ENCODE results near the gene WDR45B.
"Not testable (repeated sequence)": the region's sequence is repeated elsewhere in the genome, so short reads cannot be mapped to it uniquely, and the experiment has no call there.

The WDR45B gene

GRCh38 chr17:82598256-82599119 lies 49.8 kb downstream of the WDR45B start:
- no peak for DNase-seq

DNA sequence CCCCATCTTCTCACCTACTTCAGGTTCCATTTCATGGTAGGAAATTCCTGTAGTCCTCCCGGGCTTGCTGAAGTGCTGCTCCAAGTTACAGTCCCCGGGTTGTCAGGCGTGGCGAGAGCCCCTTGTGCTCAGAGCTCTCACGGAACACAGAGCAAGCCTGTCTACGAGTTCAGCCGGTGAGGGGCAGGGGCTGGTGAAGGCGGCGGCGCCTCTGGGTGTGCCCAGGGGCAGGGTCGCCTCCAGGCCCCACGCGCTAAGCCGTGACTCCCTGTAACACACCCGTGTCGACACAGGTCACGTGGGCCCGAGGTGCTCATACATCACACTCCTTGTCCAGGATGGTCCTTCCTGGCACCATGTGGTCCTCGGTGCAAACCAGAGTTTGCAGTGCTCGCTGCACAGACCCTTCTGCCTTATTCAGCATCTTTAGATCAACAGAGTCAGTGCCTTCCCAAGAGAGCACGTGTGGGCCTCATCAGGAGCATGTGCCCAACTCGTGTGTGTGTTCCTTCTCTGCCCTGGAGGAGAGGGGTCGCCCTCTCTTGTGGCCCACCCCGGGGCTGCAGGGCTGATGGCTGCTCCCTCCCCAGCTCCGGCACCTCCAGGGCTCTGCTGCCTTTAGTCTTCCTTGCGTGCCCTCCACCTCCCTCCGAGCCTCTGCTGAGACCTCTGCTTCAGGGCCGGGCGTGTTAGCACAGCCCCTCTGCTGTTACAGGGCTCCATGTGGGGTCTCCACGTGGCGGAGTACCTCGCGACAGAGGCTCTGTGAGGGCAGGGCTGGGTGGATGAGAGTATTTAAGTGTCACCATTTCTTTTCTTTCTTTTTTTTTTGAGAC lies 51.2 kb downstream of the WDR45B start:
- DNase-seq, result no peak

GRCh38 chr17:82596296-82596695 lies 51.9 kb downstream of the WDR45B start:
- DNase-seq, result no peak

DNA sequence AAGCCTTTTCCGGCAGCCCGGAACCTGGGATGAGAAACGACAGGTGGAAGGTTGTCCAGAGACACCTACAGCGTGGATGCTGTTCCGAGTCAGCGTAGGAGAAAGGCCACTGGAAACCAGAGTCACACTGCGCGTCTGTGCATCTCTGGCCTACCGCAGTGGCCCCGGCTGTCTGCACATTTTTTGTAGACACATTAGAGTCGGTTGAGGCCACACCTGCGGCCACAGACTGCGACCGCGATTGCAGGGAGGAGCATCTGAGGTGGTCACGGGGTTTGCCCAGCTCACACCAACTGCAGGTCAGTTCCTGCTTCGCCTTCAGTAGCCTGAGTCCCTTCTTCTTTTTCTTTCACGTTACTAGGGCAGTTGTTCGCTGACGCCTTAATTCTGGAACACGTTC lies 52.4 kb downstream of the WDR45B start:
- DNase-seq, result no peak

DNA sequence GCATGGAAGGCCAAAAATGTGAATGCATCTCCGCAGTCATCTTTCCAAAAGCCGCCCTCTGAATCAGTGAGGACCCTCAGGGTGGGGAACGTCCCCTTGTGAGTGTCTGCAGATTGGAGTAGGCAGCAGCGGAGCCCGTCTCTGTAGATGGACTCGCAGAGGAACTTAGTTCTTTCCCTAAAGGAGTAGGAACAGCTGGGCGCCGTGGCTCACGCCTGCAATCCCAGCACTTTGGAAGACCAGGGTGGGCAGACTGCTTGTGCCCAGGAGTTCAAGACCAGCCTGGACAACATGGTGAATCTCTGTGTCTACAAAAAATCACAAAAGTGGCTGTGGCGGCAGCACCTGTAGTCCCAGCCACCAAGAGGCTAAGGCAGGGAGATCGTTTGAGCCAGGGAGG lies 53.7 kb downstream of the WDR45B start:
- DNase-seq, result no peak

DNA sequence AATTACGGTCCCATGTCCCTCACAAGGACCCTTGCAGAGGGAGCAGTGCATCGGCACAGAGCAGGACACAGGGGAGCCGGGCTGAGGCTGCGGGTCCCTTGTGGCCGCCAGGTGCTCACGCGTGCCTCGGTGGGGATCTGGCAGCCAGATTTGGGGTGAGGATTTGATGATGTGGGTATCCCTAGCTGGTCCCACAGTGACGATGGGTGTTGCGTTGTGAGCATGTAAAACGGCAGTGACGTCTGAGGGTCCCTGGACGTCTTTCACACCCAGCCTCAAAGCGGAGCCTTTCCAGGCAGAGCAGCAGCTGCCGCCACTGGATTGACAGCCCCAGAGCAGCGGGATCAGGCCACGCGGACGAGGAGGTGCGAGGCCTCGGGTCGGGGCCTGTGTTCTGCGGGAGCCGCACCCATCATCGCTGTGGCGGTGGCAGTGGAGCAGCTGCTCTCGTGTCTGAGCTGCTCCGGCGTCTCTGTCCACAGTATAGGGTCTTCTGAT lies 54.6 kb downstream of the WDR45B start:
- DNase-seq, result no peak

- DNase-seq, result peak; percentile 49
Measured at GRCh38 chr17:82592767-82593589, 55.3 kb downstream of the WDR45B start.

GRCh38 chr17:82592289-82592766 lies 55.9 kb downstream of the WDR45B start:
- DNase-seq, result no peak

GRCh38 chr17:82590881-82591539 lies 57.2 kb downstream of the WDR45B start:
- DNase-seq, result no peak

DNA sequence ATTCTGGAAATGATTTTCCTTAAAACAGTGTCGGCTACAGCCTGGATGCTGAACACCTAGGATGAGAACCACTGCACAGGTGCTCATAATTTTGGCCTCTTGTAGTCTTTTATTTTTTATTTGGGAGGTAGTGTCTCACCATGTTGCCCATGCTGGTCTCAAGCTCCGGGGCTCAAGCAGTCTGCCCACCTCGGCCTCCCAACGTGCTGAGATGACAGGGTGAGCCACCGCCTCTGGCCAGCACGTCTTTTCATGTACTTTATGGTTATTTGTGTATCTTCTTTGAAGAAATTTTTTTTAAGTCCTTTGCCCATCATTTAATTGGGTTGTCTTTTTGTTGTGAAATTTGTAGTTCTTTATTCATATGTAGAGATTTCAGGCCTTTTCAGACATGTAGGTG lies 58.0 kb downstream of the WDR45B start:
- DNase-seq, result no peak

GRCh38 chr17:82589851-82590180 lies 58.4 kb downstream of the WDR45B start:
- no peak for DNase-seq

DNA sequence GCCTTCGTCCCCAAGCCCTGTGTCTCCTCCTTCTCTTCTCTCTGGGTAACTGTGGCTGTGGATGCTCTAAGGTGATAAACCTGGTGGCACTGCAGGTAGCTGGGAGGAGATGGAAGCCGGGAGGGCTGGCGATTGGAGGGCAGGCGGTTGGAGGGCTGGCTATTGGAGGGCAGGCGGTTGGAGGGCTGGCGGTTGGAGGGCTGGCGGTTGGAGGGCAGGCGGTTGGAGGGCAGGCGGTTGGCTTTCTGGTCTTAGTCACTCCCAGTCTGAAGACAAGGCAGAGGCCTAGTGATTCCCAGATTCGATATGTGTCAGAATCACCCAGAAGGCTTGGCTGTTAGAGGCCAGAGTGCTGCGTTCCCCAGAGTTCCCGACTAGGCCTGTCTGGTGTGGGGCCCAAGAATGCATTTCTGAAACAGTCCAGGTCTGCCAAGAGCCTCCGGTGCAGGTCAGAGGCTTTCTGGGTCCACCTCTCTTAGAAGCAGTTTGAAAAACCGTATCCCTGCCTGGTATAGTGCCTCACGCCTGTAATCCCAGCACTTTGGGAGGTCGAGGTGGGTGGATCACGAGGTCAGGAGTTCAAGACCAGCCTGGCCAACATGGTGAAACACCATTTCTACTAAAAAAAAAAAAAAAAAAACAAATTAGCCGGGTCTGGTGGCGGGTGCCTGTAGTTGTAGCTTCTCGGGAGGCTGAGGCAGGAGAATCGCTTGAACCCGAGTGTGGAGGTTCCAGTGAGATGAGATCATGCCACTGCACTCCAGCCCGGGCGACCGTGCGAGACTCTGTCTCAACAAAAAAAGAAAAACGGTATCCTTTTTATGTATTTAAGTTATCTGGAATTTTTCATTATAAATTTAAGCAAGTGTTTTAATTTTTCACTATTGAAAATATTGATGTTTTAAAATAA lies 59.7 kb downstream of the WDR45B start:
- DNase-seq, result no peak

DNA sequence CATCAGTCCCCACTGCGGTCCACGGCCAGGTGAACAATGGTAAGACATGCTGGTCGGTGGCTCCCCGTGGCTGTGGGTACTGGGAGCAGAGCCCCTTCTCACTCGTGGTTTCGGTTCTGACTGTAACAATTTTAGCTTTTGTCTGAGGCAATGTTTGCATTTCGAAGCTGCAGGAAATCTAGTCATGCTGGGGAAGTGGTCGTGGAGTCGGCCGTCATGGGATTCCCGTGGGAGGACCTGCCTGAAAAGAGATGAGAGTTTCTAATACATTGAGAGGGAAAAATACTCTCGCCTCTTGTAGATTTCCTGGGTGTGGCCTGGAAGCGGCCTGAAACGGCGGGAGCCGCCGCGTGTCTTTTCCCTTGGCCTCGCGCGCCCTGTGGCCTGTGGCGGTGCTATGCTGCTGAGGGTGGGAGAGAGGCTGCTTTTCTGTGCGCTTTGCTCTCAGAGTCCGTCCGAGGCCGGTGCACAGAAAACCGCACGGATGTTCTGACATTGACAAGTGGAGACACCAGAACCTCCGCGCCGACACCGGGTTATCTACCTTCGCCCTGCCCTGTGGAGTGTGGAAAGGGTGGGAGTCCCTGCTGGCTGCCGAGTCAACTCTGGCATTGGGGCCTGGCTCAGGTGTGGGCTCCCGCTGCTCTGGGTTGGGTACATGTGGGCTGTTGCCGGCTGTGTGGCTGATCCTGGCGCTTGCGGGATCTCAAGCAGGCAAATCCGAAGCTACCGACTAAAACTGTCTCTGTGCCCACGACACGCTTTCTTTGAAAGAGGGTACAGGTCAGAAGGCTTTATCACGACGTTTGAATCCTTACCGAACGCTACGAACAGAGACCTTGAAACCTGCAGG lies 60.8 kb downstream of the WDR45B start:
- no peak for DNase-seq

GRCh38 chr17:82586576-82587233 lies 61.5 kb downstream of the WDR45B start:
- DNase-seq, result no peak

GRCh38 chr17:82585935-82586575 lies 62.2 kb downstream of the WDR45B start:
- DNase-seq, result peak; percentile 35

- DNase-seq, result peak; percentile 13
Measured at GRCh38 chr17:82583720-82584234, 64.5 kb downstream of the WDR45B start.

DNA sequence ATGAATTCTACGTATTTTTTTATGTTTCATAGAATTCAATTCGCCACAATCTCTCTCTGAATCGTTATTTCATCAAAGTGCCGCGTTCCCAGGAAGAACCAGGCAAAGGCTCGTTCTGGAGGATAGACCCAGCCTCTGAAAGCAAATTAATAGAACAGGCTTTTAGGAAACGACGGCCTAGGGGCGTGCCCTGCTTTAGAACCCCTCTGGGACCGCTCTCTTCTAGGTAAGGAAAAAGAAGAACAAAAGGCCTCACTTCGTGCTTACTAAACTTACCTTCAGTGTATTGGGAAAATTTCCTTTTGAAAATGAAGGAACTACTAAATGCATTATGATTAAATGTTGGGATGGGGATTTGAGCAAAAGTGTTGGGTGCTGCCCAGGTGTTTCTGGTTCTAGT lies 65.5 kb downstream of the WDR45B start:
- no peak for DNase-seq

DNA sequence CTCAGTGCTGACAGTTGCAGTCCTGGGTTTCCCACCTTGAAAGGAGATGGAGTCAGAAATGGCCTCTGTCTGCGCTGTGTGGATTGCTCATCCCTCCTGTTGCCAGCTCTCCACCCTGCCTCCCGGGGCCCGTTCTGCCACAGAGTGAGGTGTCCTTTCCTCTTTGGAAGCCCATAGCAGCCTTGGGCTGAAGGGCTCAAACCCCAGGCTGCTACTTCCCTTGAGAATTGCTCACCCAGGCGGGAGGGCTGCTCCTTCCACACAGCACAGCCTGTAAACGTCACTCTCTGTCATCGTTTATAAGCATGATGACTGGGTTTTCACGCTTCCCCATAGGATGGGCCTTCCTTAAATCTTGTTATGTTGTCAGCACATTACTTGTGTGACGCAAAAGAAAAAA lies 66.0 kb downstream of the WDR45B start:
- no peak for DNase-seq

DNA sequence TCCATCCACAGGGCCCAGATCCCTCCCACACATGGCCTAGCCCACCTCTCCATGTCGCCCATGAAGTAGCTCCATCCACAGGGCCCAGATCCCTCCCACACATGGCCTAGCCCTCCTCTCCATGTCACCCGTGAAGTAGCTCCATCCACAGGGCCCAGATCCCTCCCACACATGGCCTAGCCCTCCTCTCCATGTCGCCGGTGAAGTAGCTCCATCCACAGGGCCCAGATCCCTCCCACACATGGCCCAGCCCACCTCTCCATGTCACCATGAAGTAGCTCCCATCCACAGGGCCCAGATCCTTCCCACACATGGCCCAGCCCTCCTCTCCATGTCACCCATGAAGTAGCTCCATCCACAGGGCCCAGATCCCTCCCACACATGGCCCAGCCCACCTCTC lies 68.3 kb downstream of the WDR45B start:
- DNase-seq, result not testable (repeated sequence)

Measured in stimulated activated naive CD4-positive, alpha-beta T cell treated with Interleukin-2 at 50 U/mL for 16 hours (primary cell).